Fibroblast of the conjunctiva (primary cell): ENCODE measurements around the gene PATJ.
A peak's percentile ranks its signal among the peaks of the same experiment; 100 is the strongest.
"Not testable (repeated sequence)": the region's sequence is repeated elsewhere in the genome, so short reads cannot be mapped to it uniquely, and the experiment has no call there.

Experiments
- DNase-seq: peaks from one replicate; pipeline ENCODE4 v3.0.0-alpha.2; 2010; ENCODE audit warnings: low read depth

The PATJ gene

GRCh38 chr1:61948685-61949084 is 206.4 kb downstream of the PATJ start:
- not testable (repeated sequence) for DNase-seq

GRCh38 chr1:61950418-61950817 is 208.1 kb downstream of the PATJ start:
- DNase-seq = no peak

GRCh38 chr1:61951731-61952580 is 209.7 kb downstream of the PATJ start:
- no peak for DNase-seq

DNA sequence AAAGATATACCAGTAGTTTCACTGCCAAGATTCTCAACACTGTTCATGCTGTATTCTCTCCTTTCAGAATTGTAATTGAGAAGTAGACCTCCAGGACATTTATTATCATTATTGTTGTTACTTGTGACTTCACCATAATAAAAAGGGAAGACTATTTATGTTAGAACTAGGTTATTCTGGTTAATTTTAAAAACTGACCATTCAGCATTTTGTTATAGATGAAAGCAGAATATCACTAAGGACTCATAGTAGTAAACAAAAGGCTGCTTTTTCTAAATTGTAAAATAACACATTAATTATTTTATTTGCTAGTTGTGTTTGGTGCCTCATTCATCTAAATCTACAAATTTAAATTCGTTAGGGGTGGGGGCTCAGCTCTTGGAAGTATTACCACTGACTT is 210.4 kb downstream of the PATJ start:
- no peak for DNase-seq

DNA sequence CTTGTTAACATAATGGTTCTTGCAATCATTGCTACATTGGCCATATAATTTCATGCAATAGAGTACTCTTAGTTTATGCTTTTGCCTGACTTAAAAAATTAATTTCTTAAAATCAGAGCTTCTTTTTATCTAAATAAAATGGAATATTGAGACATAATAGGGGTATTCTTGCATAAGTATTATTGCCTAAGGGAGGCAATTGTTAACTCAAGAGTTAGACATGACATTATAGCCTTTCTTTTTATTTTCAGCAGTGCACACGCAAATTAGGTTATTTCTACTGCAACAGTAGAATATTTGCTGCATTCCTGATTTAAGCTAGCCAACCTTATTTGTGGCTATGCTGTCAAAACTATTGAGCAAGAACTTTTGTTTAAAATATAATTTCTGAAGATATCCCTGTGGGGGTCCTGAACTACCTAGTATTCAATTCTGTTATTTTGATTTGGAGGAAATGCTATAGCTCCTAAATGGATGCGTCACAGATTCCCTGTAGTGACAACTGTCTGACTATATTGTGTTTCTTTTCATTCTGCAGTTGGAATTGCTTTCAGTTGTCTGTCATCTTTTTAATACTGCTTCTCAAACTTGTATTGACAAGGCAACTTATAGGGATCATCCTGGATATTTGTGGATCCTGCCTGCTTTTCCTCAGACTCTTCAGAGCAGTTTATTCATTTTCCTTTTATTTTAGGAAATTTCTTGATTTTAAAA is 211.0 kb downstream of the PATJ start:
- DNase-seq = no peak

- no peak for DNase-seq
Observed at GRCh38 chr1:61953790-61954150, 211.5 kb downstream of the PATJ start.

- DNase-seq = no peak
Observed at GRCh38 chr1:61955261-61955660, 213.0 kb downstream of the PATJ start.

- DNase-seq = no peak
Observed at GRCh38 chr1:61956016-61956645, 213.9 kb downstream of the PATJ start.

DNA sequence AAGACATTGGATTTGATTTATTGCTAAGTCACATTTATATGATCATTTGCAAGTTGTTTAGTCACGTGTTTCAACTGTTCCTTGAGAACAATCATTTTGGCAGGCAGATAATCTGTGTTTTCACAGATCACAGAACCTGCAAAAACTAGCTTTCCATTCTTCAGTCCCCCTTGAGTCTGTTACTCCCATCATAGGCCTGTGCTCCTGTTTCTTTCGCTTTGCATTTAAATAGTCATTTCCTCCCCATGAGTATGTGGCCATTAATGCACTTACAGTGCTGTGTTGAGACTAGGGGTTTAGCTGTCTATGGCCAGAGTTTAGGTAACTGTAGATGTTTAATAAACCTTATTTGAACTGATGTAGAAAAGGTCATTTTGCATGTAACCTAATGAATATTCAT is 214.5 kb downstream of the PATJ start:
- DNase-seq = no peak

- DNase-seq = no peak
Observed at GRCh38 chr1:61961009-61961408, 218.7 kb downstream of the PATJ start.

DNA sequence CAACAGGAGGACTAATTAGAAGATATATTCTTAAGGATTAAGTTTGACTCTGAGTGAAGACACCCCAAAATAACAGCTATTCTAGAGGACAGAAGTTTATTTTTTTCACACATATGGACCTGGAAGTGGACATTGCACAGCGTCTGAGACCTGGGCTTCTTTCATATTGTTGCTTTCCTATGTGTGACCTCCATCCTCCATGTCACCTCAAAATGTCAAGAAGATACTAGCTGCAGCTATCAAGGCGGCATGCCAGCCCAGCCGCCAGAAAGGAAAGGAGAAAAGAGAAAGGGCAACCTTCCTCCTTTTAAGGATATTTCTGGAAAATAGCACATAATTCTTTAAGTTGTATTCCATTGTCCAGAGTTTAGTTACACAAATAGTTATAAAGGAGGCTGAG is 220.4 kb downstream of the PATJ start:
- DNase-seq = no peak

- DNase-seq = not testable (repeated sequence)
Observed at GRCh38 chr1:61966450-61967225, 224.4 kb downstream of the PATJ start.

DNA sequence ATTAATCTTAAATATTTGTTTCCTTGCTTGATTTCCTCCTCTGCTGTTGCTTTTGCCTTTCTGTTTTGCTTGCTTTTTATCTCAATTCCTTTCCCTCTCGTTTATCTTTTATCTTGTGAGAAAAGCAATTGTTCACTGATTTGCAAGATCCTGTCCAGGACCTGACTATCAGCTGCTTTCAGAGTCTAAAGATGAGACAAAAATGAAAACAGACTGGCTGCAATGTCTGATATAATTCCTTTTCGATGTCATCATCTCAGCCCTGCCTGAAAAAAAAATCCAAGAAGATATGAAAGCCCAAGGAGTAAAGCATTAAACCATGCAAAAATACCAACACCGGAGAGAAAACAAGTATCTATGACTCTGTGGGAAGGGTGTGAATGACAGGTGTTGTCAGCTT is 225.5 kb downstream of the PATJ start:
- DNase-seq = no peak

DNA sequence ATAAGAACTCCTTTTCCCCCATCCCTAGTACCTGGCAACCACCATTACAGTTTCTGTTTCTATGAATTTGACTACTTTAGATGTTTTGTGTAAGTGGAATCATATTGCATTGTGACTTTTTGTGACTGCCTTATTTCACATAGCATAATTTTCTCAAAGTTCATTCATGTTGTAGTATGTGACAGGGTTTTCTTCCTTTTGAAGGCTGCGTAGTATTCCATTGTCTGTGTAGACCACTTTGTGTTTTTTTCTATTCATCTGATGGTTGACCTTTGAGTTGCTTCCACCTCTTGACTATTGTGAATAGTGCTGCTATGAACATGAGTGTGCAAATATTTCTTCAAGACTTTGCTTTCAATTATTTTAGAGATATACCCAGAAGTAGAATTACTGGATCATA is 226.6 kb downstream of the PATJ start:
- DNase-seq = no peak

DNA sequence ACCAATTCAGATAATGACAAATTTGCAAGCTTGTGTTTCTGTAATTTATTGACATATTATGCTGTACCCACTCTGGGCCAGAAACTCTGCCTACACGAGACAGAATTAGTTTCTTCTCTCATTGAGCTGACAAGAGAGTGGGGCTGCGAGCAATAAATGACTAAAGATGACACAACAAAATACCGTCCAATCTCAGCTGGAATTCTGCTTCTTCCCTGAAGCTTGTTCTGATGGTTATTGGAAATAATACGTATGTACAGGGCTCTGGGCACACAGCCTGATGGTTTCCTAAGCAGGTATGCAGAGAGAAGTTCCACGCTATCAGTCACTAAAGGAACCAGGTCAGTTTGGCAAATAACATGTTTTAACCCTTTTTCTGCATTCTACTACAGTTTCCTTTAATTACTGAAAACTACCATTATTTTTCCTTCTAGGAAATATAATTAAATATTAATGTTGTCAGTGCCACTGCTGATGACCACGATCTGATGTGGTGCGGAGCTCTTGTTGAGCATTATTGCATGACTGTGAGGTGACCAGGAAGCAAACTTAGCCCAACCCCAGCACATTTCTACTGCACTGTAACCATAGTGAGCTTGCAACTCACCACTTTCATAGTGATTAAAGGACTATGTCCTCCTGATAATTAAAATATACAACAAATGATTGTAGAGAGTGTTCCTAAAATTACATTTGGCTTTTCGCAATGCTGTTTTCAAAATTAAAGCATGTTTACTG is 231.0 kb downstream of the PATJ start:
- no peak for DNase-seq

DNA sequence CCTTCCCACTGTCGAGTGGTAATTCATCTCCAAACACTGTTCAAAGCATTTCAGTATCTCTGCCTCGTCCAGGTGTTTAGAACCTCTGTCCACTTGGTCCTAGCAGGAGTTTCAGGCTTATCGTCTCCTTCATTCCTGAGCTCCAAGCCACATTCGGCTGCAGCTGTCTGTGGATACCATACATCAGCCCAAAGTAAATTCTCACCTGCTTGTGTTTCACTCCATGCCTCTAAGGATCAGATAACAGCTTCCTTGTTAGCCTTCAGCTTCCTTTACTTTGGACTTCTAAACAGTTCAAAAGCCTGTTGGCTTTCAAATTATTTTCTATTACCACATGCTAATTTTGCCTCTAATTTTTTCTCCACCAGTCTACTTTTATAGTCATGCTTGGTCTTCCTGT is 233.4 kb downstream of the PATJ start:
- DNase-seq = no peak

GRCh38 chr1:61976566-61976965 is 234.3 kb downstream of the PATJ start:
- no peak for DNase-seq

GRCh38 chr1:61978796-61979195 is 236.5 kb downstream of the PATJ start:
- DNase-seq = no peak

- DNase-seq = no peak
Observed at GRCh38 chr1:61979729-61980128, 237.4 kb downstream of the PATJ start.

- DNase-seq = peak; percentile 1
Observed at GRCh38 chr1:61980561-61980960, 238.3 kb downstream of the PATJ start.

DNA sequence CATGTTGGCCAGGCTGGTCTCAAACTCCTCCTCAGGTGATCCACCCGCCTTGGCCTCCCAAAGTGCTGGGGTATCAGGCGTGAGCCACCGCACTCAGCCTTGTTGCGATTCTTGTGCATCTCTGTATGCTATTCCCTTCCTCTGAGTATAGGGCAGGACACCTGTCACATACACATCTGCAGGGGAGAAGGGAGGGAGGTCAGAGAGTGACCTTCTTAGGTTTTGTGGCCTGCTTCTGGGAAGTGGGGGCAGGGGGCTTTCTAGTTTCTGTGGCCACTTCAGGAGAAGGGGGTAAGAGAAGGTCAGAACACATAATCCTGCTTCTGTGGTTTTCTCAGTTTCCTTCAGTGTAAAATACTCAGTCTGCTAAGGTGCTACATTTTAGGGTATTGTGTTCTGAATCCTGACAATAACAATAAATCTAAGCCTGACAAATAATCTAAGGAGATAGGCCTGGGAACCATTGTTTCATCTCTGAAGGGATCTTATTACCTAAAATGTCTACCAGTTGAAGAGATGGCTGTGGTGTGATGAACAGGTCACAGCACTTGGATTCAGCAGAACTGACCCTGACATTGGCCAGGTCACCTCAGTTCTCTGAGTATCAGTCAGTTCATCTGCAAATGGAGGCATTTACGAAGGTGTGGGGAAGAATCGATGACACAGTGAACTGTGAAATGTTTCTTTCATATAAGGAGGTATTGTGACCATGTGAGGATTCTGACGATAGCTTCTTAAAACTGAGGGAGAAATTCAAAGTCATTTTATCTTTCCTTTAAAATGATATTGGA is 239.8 kb downstream of the PATJ start:
- DNase-seq = no peak
